ENCODE results near the gene SLC40A1.

- TF ChIP-seq CTCF (IDR thresholded peaks at IDR 0.05) (no peak), POLR2A (IDR thresholded peaks at IDR 0.05) (no peak), POLR2AphosphoS5 (IDR thresholded peaks at IDR 0.05) (no peak), EP300 (IDR thresholded peaks at IDR 0.05) (no peak)
Measured at GRCh38 chr2:189582809-189583192, 2.2 kb upstream of the SLC40A1 start.
